Right hindlimb (tissue), 1 donor: ENCODE measurements around the gene FLT3.
"Not testable (repeated sequence)": the region's sequence is repeated elsewhere in the genome, so short reads cannot be mapped to it uniquely, and the experiment has no call there.

ENCODE experiments used
- DNase-seq: peaks from one replicate; pipeline ENCODE4 v3.0.0-alpha.2; 2018

Gene FLT3

GRCh38 chr13:28100150-28101121 is at the start of gene FLT3:
Gene FLT3, minus strand, starts transcription at chr13:28100576. Its CDS starts 66 bp downstream, at chr13:28100510.
- peak; percentile 43 for DNase-seq

DNA sequence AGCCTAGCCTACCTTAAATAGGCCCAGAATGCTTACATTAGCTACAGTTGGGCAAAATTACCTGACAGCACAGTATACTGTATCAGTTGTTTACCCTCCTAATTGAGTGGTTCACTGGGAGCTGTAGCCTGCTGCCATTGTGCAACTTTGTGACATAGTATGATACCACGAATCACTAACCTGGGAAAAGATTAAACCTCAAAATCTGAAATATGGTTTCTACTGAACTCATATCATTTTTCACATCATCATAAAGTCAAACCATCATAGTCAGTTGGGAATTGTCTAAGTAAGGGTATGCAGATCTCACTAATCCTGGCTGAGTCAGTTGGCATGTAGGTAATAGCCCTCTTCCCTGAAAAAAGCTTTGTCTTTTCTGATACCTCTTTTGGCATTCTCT is 47.1 kb upstream of the FLT3 start:
- DNase-seq = no peak

GRCh38 chr13:28145049-28145448 is 44.7 kb upstream of the FLT3 start:
- no peak for DNase-seq

DNA sequence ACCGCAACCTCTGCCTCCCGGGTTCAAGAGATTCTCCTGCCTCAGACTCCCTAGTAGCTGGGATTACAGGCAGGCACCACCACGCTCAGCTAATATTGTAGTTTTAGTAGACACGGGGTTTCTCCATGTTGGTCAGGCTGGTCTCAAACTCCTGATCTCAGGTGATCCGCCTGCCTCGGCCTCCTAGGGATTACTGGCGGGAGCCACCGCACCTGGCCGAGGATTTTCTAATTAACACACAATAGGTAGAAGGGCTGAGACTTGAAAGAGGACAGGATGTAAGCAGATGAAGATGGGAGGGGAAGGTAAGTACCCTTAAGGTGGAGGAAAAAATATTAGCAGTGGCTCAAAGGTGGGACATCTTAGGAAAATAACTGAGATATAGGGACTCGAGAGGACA is 41.2 kb upstream of the FLT3 start:
- DNase-seq = not testable (repeated sequence)

DNA sequence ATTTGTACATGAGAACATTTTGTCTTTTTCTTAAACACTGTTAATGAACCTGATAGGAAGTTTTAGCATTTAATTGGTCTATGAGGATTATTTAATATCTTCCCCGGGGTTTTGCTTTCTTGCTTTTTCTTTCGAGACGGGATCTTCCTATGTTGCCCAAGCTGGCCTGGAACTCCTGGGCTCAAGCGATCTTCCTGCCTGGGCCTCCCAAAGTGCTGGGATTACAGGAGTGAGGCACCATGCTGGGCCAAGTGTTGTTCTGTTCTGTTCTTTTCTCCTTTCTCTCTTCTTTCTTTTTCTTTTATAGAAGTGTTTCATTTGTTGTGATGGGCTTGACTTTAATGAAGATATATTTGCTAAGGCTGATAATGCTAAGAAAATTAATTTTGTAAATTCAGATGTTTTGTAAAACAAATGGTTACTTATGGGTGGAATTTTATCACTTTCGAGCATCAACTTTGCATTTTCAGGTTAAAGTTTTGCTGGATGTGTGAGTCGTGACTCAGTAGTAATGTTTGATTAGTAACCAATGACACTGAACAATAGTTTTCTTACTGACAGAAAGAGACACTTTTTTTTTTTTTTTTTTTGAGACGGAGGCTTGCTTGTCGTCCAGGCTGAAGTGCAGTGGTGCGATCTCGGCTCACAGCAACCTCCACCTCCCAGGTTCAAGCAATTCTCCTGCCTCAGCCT is 40.2 kb upstream of the FLT3 start:
- no peak for DNase-seq

GRCh38 chr13:28138756-28139470 is 38.5 kb upstream of the FLT3 start:
- DNase-seq = peak; percentile 96

DNA sequence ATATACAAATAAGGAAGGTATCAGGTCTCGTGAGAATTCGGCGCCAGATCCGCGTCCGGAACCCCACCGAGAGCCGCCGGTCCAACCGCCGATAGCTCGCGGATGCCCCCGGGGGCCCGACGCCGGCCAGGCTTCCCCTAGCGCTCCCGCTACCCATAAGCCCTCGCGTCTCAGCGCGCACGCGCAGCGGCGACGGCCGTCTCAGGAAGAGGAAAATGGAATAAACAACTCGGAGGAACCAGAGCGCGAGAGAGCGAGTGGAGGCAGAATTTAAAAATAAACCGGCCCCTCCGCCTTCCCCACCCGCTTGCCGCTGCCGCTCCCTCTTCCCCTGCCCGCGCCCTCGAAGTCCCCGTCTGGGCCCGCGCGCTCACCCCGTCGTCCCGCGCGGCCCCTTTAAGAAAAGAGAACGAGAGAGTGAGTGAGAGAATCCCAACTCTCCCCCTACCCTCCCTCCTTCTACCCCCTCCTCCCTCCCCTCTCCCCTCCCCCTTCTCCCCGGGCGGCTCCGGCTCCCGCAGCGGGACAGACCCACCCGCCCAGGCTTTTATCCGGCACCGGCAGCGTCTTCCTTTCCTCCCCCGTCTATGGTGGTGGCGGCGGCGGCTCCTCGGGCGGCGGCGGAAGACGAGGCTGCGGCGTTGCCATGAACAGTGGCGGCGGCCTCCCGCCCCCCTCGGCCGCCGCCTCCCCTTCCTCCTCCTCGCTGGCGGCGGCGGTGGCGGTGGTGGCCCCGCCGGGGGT is 37.8 kb upstream of the FLT3 start, which contains the start of gene PAN3:
TSS of gene PAN3 (plus strand) at position 534 of the 744 bp plus-strand sequence. CDS start at position 647, 113 bp downstream.
- DNase-seq = peak; percentile 94

DNA sequence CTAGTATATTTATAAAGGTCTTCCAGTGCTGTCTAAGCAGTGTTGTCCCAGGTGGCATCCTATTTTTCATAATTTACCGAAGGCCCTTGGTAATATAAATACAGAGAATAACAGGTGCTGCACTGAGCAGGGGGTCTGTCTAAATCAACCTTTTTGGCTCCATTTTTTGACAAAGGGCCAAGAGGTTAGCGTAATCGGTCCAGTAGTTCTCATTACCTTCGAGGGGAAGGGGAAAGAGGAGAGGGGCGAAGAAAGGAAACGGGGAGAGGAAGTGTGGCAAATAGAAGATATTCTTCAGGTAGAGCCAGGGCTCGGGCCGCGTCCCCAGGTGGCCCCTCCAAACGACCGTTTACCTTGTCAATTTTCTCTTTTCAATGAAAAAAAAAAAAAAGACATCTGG is 37.2 kb upstream of the FLT3 start:
- DNase-seq = no peak

DNA sequence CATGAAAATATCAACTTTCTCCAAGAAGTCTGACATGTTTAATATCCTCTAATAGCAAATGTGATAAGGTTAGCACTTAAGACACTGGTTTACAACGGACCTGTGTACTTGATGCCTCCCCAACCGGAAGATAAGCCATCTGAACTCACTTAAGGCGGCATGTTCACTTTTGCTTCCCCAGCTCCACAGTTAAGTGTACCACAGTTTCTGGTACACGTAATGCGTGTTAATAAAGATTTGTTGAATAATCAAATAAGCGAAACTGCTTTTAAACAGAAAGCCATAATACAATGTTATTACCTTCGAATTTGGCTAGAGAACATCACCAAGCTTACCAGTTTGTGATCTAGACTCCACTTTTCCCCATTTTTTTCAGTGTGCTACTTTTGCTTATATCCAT is 36.5 kb upstream of the FLT3 start:
- no peak for DNase-seq

- DNase-seq = no peak
These were observed 31.3 kb upstream of the FLT3 start for GRCh38 chr13:28131646-28132045.

DNA sequence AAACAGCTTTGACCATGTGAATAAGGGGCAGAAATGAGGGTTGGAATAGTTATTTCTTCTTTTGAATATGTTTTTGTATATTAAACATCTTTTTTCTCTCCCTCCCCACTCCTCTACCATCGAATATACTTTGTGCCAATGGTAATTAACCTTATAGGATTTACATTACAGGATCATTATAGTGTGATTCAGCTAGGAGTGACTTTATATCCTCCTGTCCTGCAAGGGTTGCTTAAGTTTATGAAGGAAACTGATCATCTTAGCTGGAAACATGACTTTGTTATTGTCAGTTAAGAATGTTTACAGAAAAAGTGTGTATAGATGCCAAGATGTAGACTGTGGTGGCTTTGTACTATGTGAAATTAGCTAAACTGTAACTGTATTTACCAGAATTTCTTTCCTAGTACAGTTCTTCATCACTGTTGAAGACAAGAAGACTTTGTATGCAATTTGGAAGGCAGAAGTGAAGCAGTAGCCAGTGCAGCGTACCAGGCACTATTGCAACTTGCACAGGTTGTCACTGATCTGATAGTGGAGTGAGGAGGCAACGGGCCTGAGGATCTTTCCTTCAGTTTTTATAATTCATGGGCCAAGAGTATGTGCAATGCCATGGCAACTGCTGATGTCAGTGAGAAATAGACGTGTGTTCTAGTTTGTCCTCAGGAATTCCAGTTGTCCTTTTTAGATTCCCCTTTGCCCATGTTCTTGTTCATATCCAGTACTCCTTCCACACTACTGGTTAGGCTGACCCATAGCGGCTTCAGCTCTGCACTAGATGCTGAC is 29.7 kb upstream of the FLT3 start:
- no peak for DNase-seq

- DNase-seq = no peak
These were observed 28.6 kb upstream of the FLT3 start for GRCh38 chr13:28128926-28129325.

- no peak for DNase-seq
These were observed 27.7 kb upstream of the FLT3 start for GRCh38 chr13:28128030-28128429.

DNA sequence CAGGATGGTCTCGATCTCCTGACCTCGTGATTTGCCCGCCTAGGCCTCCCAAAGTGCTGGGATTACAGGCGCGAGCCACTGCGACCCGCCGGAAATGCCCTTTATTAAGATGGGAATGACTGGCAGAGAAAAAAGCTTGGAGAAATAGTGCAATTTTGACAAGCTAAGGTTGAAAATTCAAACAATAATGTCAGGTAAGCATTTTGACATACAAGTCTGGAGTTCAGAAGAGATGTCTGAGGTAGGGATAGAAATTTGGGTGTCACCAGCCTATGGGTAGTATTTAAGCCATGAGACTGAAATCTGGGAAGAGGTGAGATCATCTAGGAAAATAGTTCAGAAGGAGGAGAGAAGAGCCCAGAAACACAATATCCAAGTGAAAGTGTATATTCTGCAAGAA is 20.8 kb upstream of the FLT3 start:
- no peak for DNase-seq

- DNase-seq = no peak
These were observed 19.9 kb upstream of the FLT3 start for GRCh38 chr13:28120317-28120716.

DNA sequence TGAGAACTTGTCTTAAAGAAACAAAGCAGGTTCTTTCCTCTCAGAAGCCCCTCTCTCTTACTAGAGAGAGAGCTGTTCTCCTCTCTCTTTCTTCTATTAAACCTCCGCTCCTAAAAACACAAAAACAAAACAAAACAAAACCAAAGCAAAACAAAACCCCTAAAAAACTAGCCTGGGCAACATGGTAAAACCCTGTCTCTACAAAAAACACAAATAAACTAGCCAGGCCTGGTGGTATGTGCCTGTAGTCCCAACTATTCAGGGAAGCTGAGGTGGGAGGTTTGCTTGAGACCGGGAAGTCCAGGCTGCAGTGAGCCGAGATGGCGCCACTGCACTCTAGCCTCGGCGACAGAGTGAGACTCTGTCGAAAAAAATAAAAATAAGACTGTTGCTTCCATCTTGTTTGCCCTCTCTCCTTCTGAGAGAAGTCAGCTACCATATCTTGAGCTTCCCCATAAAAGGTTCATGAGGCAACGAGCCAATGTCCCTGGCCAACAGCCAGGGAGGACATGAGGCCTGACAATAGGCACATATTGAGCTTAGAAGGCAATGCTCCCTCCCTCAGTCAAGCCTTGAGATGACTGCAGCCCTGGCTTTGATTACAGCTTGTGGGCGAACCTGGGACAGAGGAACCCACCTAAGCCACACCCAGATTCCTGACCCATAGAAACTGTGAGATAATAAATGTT is 17.5 kb upstream of the FLT3 start:
- peak; percentile 24 for DNase-seq

- no peak for DNase-seq
These were observed 16.4 kb upstream of the FLT3 start for GRCh38 chr13:28116736-28117135.

DNA sequence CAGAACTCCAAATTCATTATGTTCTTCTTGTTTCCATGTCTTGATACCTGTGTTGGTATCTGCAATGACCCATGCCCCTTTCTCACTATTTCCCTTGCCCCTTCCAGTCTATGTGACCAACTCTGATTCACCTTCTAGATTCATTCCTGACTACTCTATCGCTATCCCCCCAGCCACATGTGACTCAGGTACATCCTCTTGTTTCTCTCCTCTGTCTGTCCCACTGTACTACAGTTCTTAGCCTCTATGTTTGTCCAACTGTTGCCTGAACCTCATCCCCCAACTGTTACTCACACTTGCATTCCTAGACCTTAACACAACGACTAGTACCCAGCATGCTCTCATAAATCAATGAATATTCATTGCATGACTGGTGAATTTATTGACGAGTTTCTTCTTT is 10.0 kb upstream of the FLT3 start:
- DNase-seq = no peak

GRCh38 chr13:28106976-28107375 is 6.6 kb upstream of the FLT3 start:
- no peak for DNase-seq

- DNase-seq = not testable (repeated sequence)
These were observed 1.5 kb upstream of the FLT3 start for GRCh38 chr13:28101886-28102285.
